HUES48 (cell line): ENCODE results near the gene AGAP1.

Experiments used
- H3K27ac ChIP-seq: one replicate; pipeline ENCODE4 v1.7.0; 2013; ENCODE audit warnings: low read depth, low read length, inconsistent platforms
- H3K27me3 ChIP-seq: 2 replicates; pipeline ENCODE4 v1.6.1; 2013; ENCODE audit warnings: mild to moderate bottlenecking, low read length; ENCODE audit not compliant: control insufficient read depth, insufficient read depth
- H3K36me3 ChIP-seq: 2 replicates; pipeline ENCODE4 v1.6.1; 2013; ENCODE audit warnings: low read length; ENCODE audit not compliant: control insufficient read depth, insufficient read depth
- H3K4me1 ChIP-seq: 2 replicates; pipeline ENCODE4 v1.6.1; 2013; ENCODE audit warnings: mild to moderate bottlenecking, low read length; ENCODE audit not compliant: control insufficient read depth, insufficient read depth
- H3K4me3 ChIP-seq: 2 replicates; pipeline ENCODE4 v1.5.1; 2013; ENCODE audit warnings: mild to moderate bottlenecking, low read depth, low read length
- H3K9ac ChIP-seq: 2 replicates; pipeline ENCODE4 v1.6.1; 2013; ENCODE audit warnings: mild to moderate bottlenecking, low read depth, low read length, moderate library complexity
- H3K9me3 ChIP-seq: 2 replicates; pipeline ENCODE4 v1.6.1; 2013; ENCODE audit warnings: low read length; ENCODE audit not compliant: control insufficient read depth, insufficient read depth

The AGAP1 gene

GRCh38 chr2:235729557-235729947 is 235.7 kb downstream of the AGAP1 start:
- Histone ChIP-seq H3K4me3 (no peak overlapping the region), H3K9me3 (no peaks in the 10 kb centered on the region), H3K4me1 (peaks cover 27% of the 10 kb centered on the region), H3K27ac (no peak overlapping the region), H3K36me3 (no peaks in the 10 kb centered on the region), H3K27me3 (no peaks in the 10 kb centered on the region), H3K9ac (no peak overlapping the region)

- Histone ChIP-seq H3K27me3 (no peaks in the 10 kb centered on the region), H3K27ac (no peak overlapping the region), H3K9ac (no peak overlapping the region), H3K36me3 (no peaks in the 10 kb centered on the region), H3K4me1 (peaks cover 27% of the 10 kb centered on the region), H3K9me3 (no peaks in the 10 kb centered on the region), H3K4me3 (no peak overlapping the region)
These were observed 236.3 kb downstream of the AGAP1 start for GRCh38 chr2:235730115-235730514.

- H3K9ac ChIP-seq: no peak overlapping the region
- H3K9me3 ChIP-seq: no peaks in the 10 kb centered on the region
- H3K36me3 ChIP-seq: no peaks in the 10 kb centered on the region; the same call in 1 of the 2 replicates
- H3K27ac ChIP-seq: no peak overlapping the region
- no peaks in the 10 kb centered on the region for H3K27me3 ChIP-seq
- peaks cover 27% of the 10 kb centered on the region for H3K4me1 ChIP-seq
- H3K4me3 ChIP-seq: no peak overlapping the region
These were observed 239.9 kb downstream of the AGAP1 start for GRCh38 chr2:235733761-235734160.

GRCh38 chr2:235734168-235734567 is 240.3 kb downstream of the AGAP1 start:
- peaks cover 27% of the 10 kb centered on the region for H3K4me1 ChIP-seq
- H3K9ac ChIP-seq: no peak overlapping the region; the same call in 1 of the 2 replicates
- H3K9me3 ChIP-seq: no peaks in the 10 kb centered on the region
- H3K4me3 ChIP-seq: no peak overlapping the region
- no peak overlapping the region for H3K27ac ChIP-seq
- H3K36me3 ChIP-seq: no peaks in the 10 kb centered on the region; the same call in 1 of the 2 replicates
- no peaks in the 10 kb centered on the region for H3K27me3 ChIP-seq

GRCh38 chr2:235734688-235735231 is 240.9 kb downstream of the AGAP1 start:
- peaks cover 27% of the 10 kb centered on the region for H3K4me1 ChIP-seq
- no peaks in the 10 kb centered on the region for H3K27me3 ChIP-seq
- no peak overlapping the region for H3K27ac ChIP-seq
- H3K9ac ChIP-seq: no peak overlapping the region
- H3K4me3 ChIP-seq: no peak overlapping the region
- no peaks in the 10 kb centered on the region; the same call in 1 of the 2 replicates for H3K36me3 ChIP-seq
- no peaks in the 10 kb centered on the region for H3K9me3 ChIP-seq

- H3K9me3 ChIP-seq: no peaks in the 10 kb centered on the region
These were observed 243.6 kb downstream of the AGAP1 start for GRCh38 chr2:235737396-235737795.

GRCh38 chr2:235737840-235738239 is 244.0 kb downstream of the AGAP1 start:
- H3K4me3 ChIP-seq: no peak overlapping the region
- peaks cover 13% of the 10 kb centered on the region; the same call in 1 of the 2 replicates for H3K4me1 ChIP-seq
- H3K27ac ChIP-seq: no peak overlapping the region
- no peaks in the 10 kb centered on the region for H3K27me3 ChIP-seq
- H3K36me3 ChIP-seq: peaks cover 4% of the 10 kb centered on the region
- no peak overlapping the region for H3K9ac ChIP-seq
- no peaks in the 10 kb centered on the region for H3K9me3 ChIP-seq

More at GRCh38 chr2:235737396-235737795, 243.6 kb downstream of the AGAP1 start:
- no peaks in the 10 kb centered on the region for H3K27me3 ChIP-seq
- no peak overlapping the region for H3K27ac ChIP-seq
- H3K9ac ChIP-seq: no peak overlapping the region
- peaks cover 17% of the 10 kb centered on the region for H3K4me1 ChIP-seq
- no peak overlapping the region for H3K4me3 ChIP-seq
- H3K36me3 ChIP-seq: peaks cover 4% of the 10 kb centered on the region

GRCh38 chr2:235739704-235740415 is 246.0 kb downstream of the AGAP1 start:
- Histone ChIP-seq H3K27ac (no peak overlapping the region), H3K27me3 (no peaks in the 10 kb centered on the region), H3K4me1 (0 out of 2 replicates have a peak, but pooled peaks cover 7% of the 10 kb centered on the region), H3K9ac (no peak overlapping the region), H3K4me3 (no peak overlapping the region), H3K36me3 (peaks cover 13% of the 10 kb centered on the region), H3K9me3 (no peaks in the 10 kb centered on the region)

GRCh38 chr2:235740821-235741220 is 247.0 kb downstream of the AGAP1 start:
- Histone ChIP-seq H3K27ac (no peak overlapping the region), H3K4me1 (0 out of 2 replicates have a peak, but pooled peaks cover 7% of the 10 kb centered on the region), H3K9me3 (no peaks in the 10 kb centered on the region), H3K4me3 (no peak overlapping the region), H3K9ac (no peak overlapping the region), H3K36me3 (peaks cover 21% of the 10 kb centered on the region), H3K27me3 (no peaks in the 10 kb centered on the region)

- no peaks in the 10 kb centered on the region for H3K27me3 ChIP-seq
- no peak overlapping the region for H3K4me3 ChIP-seq
- no peaks in the 10 kb centered on the region for H3K9me3 ChIP-seq
- peaks cover 21% of the 10 kb centered on the region for H3K36me3 ChIP-seq
- no peak overlapping the region for H3K9ac ChIP-seq
- H3K27ac ChIP-seq: no peak overlapping the region
- peaks cover 31% of the 10 kb centered on the region for H3K4me1 ChIP-seq
These were observed 250.3 kb downstream of the AGAP1 start for GRCh38 chr2:235744161-235744560.

- no peak overlapping the region for H3K9ac ChIP-seq
- no peaks in the 10 kb centered on the region for H3K9me3 ChIP-seq
- H3K27ac ChIP-seq: no peak overlapping the region
- H3K4me3 ChIP-seq: no peak overlapping the region
- H3K4me1 ChIP-seq: peaks cover 30% of the 10 kb centered on the region
- no peaks in the 10 kb centered on the region for H3K27me3 ChIP-seq
- peaks cover 33% of the 10 kb centered on the region for H3K36me3 ChIP-seq
These were observed 251.8 kb downstream of the AGAP1 start for GRCh38 chr2:235745597-235745996.
